Measurements from ENCODE around the gene SYCN. TPM values are rescaled to one million over a fixed set of nuclear protein-coding genes. Genes with fewer than 3 reads are reported as not detected.

The SYCN gene
- total and polyA plus RNA-seq, 8 donors, result not detected

DNA sequence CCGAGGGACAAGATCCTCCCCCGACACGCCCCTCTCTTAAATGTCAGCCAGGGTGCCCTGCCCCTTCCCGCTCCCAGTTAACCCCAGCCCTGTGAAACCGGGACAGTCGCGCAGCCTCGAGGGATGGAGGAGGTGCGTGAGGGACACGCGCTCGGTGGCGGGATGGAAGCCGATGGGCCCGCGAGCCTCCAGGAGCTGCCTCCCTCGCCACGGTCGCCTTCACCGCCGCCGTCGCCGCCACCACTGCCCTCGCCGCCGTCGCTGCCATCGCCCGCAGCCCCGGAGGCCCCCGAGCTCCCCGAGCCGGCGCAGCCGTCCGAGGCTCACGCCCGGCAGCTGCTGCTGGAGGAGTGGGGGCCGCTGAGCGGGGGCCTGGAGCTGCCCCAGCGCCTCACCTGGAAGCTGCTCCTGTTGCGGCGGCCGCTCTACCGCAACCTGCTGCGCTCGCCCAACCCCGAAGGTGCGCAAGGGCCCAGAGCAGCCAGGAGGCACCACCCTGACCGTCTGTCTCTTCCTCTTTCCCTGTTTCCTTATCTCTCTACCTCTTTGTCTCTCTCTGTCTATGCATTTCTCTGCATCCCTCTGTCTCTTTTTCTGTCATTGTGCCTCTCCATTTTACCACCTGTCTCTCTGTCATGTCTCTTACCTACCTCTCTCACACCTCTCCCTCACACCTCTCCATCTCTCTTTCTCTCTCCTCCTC, 7.1 kb downstream of the SYCN start, which contains the start of gene NCCRP1:
Gene NCCRP1, plus strand, starts transcription at position 105 of the 703 bp plus-strand sequence. Its CDS starts 19 bp downstream, at position 124.
- H3K27me3 ChIP-seq, result peaks cover 24 to 87% of the 10 kb centered on the region in 2 donors
- TF ChIP-seq, protein P1, sequence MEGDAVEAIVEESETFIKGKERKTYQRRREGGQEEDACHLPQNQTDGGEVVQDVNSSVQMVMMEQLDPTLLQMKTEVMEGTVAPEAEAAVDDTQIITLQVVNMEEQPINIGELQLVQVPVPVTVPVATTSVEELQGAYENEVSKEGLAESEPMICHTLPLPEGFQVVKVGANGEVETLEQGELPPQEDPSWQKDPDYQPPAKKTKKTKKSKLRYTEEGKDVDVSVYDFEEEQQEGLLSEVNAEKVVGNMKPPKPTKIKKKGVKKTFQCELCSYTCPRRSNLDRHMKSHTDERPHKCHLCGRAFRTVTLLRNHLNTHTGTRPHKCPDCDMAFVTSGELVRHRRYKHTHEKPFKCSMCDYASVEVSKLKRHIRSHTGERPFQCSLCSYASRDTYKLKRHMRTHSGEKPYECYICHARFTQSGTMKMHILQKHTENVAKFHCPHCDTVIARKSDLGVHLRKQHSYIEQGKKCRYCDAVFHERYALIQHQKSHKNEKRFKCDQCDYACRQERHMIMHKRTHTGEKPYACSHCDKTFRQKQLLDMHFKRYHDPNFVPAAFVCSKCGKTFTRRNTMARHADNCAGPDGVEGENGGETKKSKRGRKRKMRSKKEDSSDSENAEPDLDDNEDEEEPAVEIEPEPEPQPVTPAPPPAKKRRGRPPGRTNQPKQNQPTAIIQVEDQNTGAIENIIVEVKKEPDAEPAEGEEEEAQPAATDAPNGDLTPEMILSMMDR (IDR thresholded peaks at IDR 0.05), result no peak
- H3K9me3 ChIP-seq, result no peaks in the 10 kb centered on the region
- peaks cover 0 to 5% of the 10 kb centered on the region in 2 donors for H3K4me1 ChIP-seq
- DNase-seq, result no peak
- H3K36me3 ChIP-seq, result no peaks in the 10 kb centered on the region
- no peak within 1 kb of the TSS for H3K27ac ChIP-seq
- H3K4me3 ChIP-seq, result no peak within 1 kb of the TSS
- ATAC-seq, result no peak
- intact Hi-C loops (cut with DNase I), result no loop called here

DNA sequence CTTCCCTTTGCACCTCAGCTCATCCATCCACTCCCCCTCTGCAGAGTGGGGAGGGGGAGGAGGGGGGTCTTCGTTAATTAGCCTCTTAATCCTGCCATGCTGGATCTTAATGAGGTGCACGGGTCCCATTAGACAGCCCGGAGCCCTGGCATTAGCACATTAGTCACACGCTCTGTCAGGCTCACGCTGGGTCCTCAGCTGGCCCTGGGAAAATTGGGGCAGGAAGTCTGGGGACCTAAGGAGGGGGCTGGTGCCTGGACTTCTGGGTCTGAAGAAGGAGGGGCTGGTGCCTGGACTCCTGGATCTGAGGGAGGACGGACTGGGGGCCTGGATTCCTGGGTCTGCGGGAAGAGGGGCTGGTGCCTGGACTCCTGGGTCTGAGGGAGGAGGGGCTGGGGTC, 7.7 kb downstream of the SYCN start:
- no peak overlapping the region for H3K4me3 ChIP-seq
- DNase-seq, result no peak
- no peak overlapping the region for H3K27ac ChIP-seq
- TF ChIP-seq, protein P1 (IDR thresholded peaks at IDR 0.05), result no peak
- H3K4me1 ChIP-seq, result peaks cover 0 to 5% of the 10 kb centered on the region in 2 donors
- H3K36me3 ChIP-seq, result no peaks in the 10 kb centered on the region
- ATAC-seq, result no peak
- H3K27me3 ChIP-seq, result peaks cover 24 to 81% of the 10 kb centered on the region in 2 donors
- no peaks in the 10 kb centered on the region for H3K9me3 ChIP-seq
- intact Hi-C loops (cut with DNase I), result no loop called here

DNA sequence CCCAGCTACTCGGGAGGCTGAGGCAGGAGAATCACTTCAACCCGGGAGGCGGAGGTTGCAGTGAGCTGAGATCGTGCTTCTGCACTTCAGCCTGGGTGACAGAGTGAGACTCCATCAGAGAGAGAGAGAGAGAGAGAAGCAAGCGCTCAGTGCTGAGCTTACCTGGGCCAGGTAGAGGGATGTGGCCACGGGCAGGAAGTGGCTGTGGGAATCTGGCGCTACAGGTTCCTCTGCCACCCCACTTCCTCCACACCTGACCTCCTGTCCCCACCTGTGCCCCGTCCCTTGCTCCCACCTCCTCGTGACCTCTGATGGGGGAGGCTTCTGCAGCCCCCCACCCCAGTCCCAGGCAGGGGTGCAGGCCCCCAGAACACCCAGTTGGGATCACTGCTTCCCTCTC, 8.3 kb downstream of the SYCN start:
- no peaks in the 10 kb centered on the region for H3K9me3 ChIP-seq
- intact Hi-C loops (cut with DNase I), result no loop called here
- TF ChIP-seq, protein P1 (IDR thresholded peaks at IDR 0.05), result no peak
- peak; percentile 41 for ATAC-seq
- no peaks in the 10 kb centered on the region for H3K36me3 ChIP-seq
- DNase-seq, result no peak
- peaks cover 0 to 5% of the 10 kb centered on the region in 2 donors for H3K4me1 ChIP-seq
- H3K4me3 ChIP-seq, result no peak overlapping the region
- H3K27me3 ChIP-seq, result peaks cover 25 to 75% of the 10 kb centered on the region in 2 donors
- H3K27ac ChIP-seq, result no peak overlapping the region

DNA sequence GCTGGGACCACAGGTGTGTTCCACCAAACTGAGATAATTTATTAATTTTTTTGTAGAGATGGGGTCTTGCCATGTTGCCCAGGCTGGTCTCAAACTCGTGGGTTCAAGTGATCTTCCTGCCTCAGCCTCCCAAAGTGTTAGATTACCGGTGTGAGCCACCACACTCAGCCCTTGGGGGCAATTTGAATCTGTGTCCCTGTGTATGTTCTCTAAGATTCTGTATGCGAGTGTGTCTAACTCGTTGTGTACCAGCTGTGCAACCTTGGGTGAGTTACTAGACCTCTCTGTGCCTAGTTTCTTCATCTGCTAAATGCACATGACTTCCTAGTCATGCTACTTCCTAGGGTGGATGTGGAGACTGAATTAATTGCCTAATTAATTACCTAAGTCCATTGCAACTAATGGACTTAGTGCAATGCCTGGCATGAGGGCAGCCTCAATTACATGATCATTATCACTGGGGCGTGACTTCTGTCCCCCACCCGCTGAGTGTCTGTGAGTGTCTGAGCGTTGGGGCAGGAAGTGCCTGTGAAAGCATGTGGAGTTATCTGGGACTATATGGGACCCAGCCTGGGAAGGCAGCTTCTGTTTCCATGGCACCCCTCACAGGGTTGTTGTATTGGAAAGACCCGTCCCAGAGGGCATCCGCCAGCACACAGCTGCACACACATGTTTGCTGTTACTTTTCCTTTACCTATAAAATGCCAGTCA, 9.1 kb downstream of the SYCN start:
- no peak overlapping the region for H3K27ac ChIP-seq
- no peak for DNase-seq

More for the DNA sequence above, 9.1 kb downstream of the SYCN start:
- H3K27me3 ChIP-seq, result peaks cover 27 to 70% of the 10 kb centered on the region in 2 donors
- TF ChIP-seq, protein P1 (IDR thresholded peaks at IDR 0.05), result no peak
- no peaks in the 10 kb centered on the region for H3K36me3 ChIP-seq
- no peak for ATAC-seq
- intact Hi-C loops (cut with DNase I), result no loop called here
- no peaks in the 10 kb centered on the region for H3K9me3 ChIP-seq
- H3K4me1 ChIP-seq, result peaks cover 0 to 5% of the 10 kb centered on the region in 2 donors
- H3K4me3 ChIP-seq, result no peak overlapping the region

Measured in left lung (tissue), 10 donors.